Activated CD8-positive, alpha-beta memory T cell treated with anti-CD3 and anti-CD28 coated beads, Interleukin-2, amount 50 U/mL, for 48 hours (primary cell): Measurements from ENCODE around the gene NMS.

Experiments
- DNase-seq: peaks from one replicate; pipeline ENCODE4 v3.0.0-alpha.2; 2020

Gene NMS

GRCh38 chr2:100485396-100485795, 15.1 kb downstream of the NMS start:
- DNase-seq = no peak

GRCh38 chr2:100494712-100495111, 24.4 kb downstream of the NMS start:
- no peak for DNase-seq

GRCh38 chr2:100502782-100503181, 32.5 kb downstream of the NMS start:
- DNase-seq = no peak

GRCh38 chr2:100504542-100504941, 34.3 kb downstream of the NMS start:
- DNase-seq = no peak

GRCh38 chr2:100509066-100509465, 38.8 kb downstream of the NMS start:
- DNase-seq = no peak

GRCh38 chr2:100513650-100514049, 43.4 kb downstream of the NMS start:
- no peak for DNase-seq

GRCh38 chr2:100517556-100517955, 47.3 kb downstream of the NMS start:
- DNase-seq = no peak

GRCh38 chr2:100518801-100519200, 48.5 kb downstream of the NMS start:
- no peak for DNase-seq

GRCh38 chr2:100520224-100520623, 49.9 kb downstream of the NMS start:
- DNase-seq = no peak

- DNase-seq = no peak
These were observed 52.1 kb downstream of the NMS start for GRCh38 chr2:100522430-100522829.

- no peak for DNase-seq
These were observed 54.0 kb downstream of the NMS start for GRCh38 chr2:100524331-100524730.

GRCh38 chr2:100526868-100527267, 56.6 kb downstream of the NMS start:
- DNase-seq = no peak

GRCh38 chr2:100527440-100528015, 57.2 kb downstream of the NMS start:
- no peak for DNase-seq

- DNase-seq = no peak
These were observed 58.9 kb downstream of the NMS start for GRCh38 chr2:100529176-100529575.

- DNase-seq = no peak
These were observed 59.6 kb downstream of the NMS start for GRCh38 chr2:100529900-100530299.
